ENCODE results near the gene FAM240A. TPM values are rescaled to one million over a fixed set of nuclear protein-coding genes. Genes with fewer than 3 reads are reported as not detected.

FAM240A gene
- total and polyA plus RNA-seq, 8 donors, result not detected

- Histone ChIP-seq H3K27me3 (no peaks in the 10 kb centered on the region), H3K27ac (no peak overlapping the region), H3K9me3 (no peaks in the 10 kb centered on the region), H3K4me3 (no peak overlapping the region), H3K4me1 (peaks cover 0 to 7% (median 5%) of the 10 kb centered on the region in 3 donors), H3K36me3 (no peaks in the 10 kb centered on the region)
- intact Hi-C loops (cut with DNase I), result no loop called here
- no peak for ATAC-seq
- no peak for TF ChIP-seq CTCF (IDR thresholded peaks at IDR 0.05)
- no peak for FAIRE-seq
- DNase-seq, result no peak
- WGBS, 2 donors, result 83 to 86% methylated on average over 14 of the region's 14 CpGs
Measured at GRCh38 chr3:46579756-46580286, 32.5 kb upstream of the FAM240A start.

GRCh38 chr3:46580675-46581074, 31.6 kb upstream of the FAM240A start:
- intact Hi-C loops (cut with DNase I), result no loop called here
- WGBS, 2 donors, result 95 to 100% methylated on average over 1 of the region's 1 CpG
- ATAC-seq (no peak), DNase-seq (no peak), FAIRE-seq (no peak)
- no peak overlapping the region for H3K27ac ChIP-seq
- H3K4me3 ChIP-seq, result no peak overlapping the region
- TF ChIP-seq CTCF (IDR thresholded peaks at IDR 0.05), result no peak
- no peaks in the 10 kb centered on the region for H3K9me3 ChIP-seq
- H3K27me3 ChIP-seq, result no peaks in the 10 kb centered on the region
- H3K4me1 ChIP-seq, result peaks cover 0 to 12% (median 7%) of the 10 kb centered on the region in 3 donors
- H3K36me3 ChIP-seq, result no peaks in the 10 kb centered on the region

DNA sequence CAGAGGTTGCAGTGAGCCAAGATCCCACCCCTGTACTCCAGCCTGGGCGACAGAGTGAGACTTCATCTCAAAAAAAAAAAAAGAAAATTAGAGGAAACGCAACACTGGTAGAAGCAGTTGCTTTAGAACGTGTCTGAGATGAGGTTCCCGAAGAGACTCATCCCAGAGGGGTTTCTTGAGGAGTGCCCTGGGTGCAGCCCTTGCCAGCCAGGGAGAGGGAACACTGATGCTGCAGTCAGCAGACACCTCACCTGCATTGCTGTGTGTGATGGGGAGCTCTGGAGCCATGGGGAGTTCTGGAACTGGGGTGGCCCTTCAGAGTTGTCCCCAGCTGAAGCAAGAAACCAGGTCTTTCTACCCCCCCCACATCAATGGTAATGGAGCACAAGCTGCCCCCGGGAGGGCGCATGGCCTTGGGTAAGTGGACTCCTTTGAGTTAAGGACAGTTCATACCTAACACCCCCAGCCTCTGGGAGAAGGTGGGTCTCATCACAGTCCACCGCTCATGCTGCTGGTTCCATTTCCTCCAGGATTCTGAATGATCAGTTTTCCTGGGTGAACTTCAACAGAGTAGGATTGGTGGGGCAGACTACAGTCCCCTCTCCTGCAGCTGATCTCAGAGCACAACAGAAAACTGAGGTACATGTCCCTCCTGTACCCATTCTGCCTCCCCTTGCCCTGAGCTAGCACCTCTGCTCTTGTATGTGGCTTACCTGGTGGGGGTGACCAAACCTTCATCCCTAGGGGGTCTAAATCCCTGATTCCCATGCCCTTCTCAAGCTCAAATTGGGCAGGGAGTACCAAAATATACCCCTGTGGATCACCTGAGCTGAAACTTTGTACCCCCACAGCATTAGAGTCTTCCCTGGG, 27.5 kb upstream of the FAM240A start:
- intact Hi-C loops (cut with DNase I), result no loop called here
- H3K9me3 ChIP-seq, result no peaks in the 10 kb centered on the region
- TF ChIP-seq CTCF (IDR thresholded peaks at IDR 0.05), result no peak
- no peak overlapping the region for H3K27ac ChIP-seq
- DNase-seq (no peak), ATAC-seq (no peak), FAIRE-seq (no peak)
- peaks cover 12 to 19% (median 15%) of the 10 kb centered on the region in 3 donors for H3K4me1 ChIP-seq
- no peaks in the 10 kb centered on the region for H3K36me3 ChIP-seq
- 95 to 99% methylated on average over 7 of the region's 7 CpGs for whole genome bisulfite sequencing, 2 donors
- no peaks in the 10 kb centered on the region for H3K27me3 ChIP-seq
- no peak overlapping the region for H3K4me3 ChIP-seq

- peak overlapping the region; percentile 22 to 68 (median 33) for H3K27ac ChIP-seq
- intact Hi-C loops (cut with DNase I), result no loop called here
- ATAC-seq, result peak; percentile 95 to 99 (median 98)
Measured at GRCh38 chr3:46585799-46586693, 26.3 kb upstream of the FAM240A start.

More at GRCh38 chr3:46585799-46586693, 26.3 kb upstream of the FAM240A start:
- H3K9me3 ChIP-seq, result no peaks in the 10 kb centered on the region
- 36 to 38% methylated on average over 5 of the region's 5 CpGs for WGBS, 2 donors
- H3K4me1 ChIP-seq, result peaks cover 12 to 19% (median 15%) of the 10 kb centered on the region in 3 donors
- no peaks in the 10 kb centered on the region for H3K36me3 ChIP-seq
- FAIRE-seq, result no peak
- no peak overlapping the region for H3K4me3 ChIP-seq
- no peak for TF ChIP-seq CTCF (IDR thresholded peaks at IDR 0.05)
- no peaks in the 10 kb centered on the region for H3K27me3 ChIP-seq
- peak in 1 of 6 donors; percentile 37 for DNase-seq
